Right ventricle myocardium inferior (tissue), 1 donor: ENCODE results near the gene JPT1. TPM values are rescaled to one million over a fixed set of nuclear protein-coding genes. Genes with fewer than 3 reads are reported as not detected.
A peak's percentile ranks its signal among the peaks of the same experiment; 100 is the strongest.

Experiments used
- ATAC-seq: fragments of 200-7000 bp; cut with Tn5 transposase; one replicate; pipeline ENCODE4 v1.9.1; 2020; ENCODE audit warnings: mild to moderate bottlenecking, moderate library complexity
- DNase-seq: peaks from one replicate; pipeline ENCODE4 v3.0.0; 2021; ENCODE audit errors: missing footprints
- intact Hi-C: fragments of 100-400 bp; cut with DNase I; formaldehyde crosslinking; loops from one replicate; pipeline ENCODE4 v1.11.0; 2022
- total RNA-seq: library from RNA; stranded (reverse); fragmentation: NEBNext Ultra II Directional; extraction: Animal tissue kit (Norgen Biotek cat#: 25700); gene quantifications from one replicate; pipeline ENCODE4 v1.2.1, GENCODE V29; 2021
- donor health status: DM: no; HTN: yes; CAD: no; lungs with severe emphysema.

Gene JPT1
- total RNA-seq, 1 donor from 2014 or later, result 17.1 TPM

- DNase-seq, result peak; percentile 87
- peak; percentile 79 for ATAC-seq
- intact Hi-C loops, result loop anchor here (1.0 to 2.0 kb wide), 4 partner anchors 17 to 87 kb away; partner anchors contain the start of gene NT5C
Observed at GRCh38 chr17:75113798-75114551, 40.3 kb downstream of the JPT1 start.

- DNase-seq, result no peak
- no peak for ATAC-seq
Observed at GRCh38 chr17:75111777-75112335, 42.5 kb downstream of the JPT1 start.

GRCh38 chr17:75110234-75110937, 43.9 kb downstream of the JPT1 start:
- DNase-seq, result no peak
- intact Hi-C loops, result no loop called here

More at GRCh38 chr17:75111777-75112335, 42.5 kb downstream of the JPT1 start:
- intact Hi-C loops, result no loop called here

GRCh38 chr17:75109407-75110233, 44.7 kb downstream of the JPT1 start, which contains the start of gene ARMC7:
Gene ARMC7, plus strand, starts transcription at chr17:75109969. Its CDS starts 320 bp downstream, at chr17:75110289.
- ATAC-seq (peak; percentile 92), DNase-seq (peak; percentile 95)
- intact Hi-C loops, result loop anchor here (5.0 kb wide), 1 partner anchor 147 kb away; no protein-coding TSS in a partner anchor

More at GRCh38 chr17:75110234-75110937, 43.9 kb downstream of the JPT1 start:
- no peak for ATAC-seq

GRCh38 chr17:75109046-75109406, 45.3 kb downstream of the JPT1 start:
- intact Hi-C loops, result loop anchor here (5.0 kb wide), 1 partner anchor 147 kb away; no protein-coding TSS in a partner anchor
- DNase-seq (no peak), ATAC-seq (no peak)

GRCh38 chr17:75108193-75108592, 46.1 kb downstream of the JPT1 start:
- ATAC-seq, result no peak
- intact Hi-C loops, result loop anchor here (5.0 kb wide), 1 partner anchor 146 kb away; no protein-coding TSS in a partner anchor
- DNase-seq, result no peak

- intact Hi-C loops, result loop anchor here (5.0 kb wide), 1 partner anchor 143 kb away; no protein-coding TSS in a partner anchor
- no peak for DNase-seq
Observed at GRCh38 chr17:75105126-75106080, 48.9 kb downstream of the JPT1 start.

GRCh38 chr17:75103601-75104554, 50.4 kb downstream of the JPT1 start:
- intact Hi-C loops, result no loop called here
- ATAC-seq (peak; percentile 53), DNase-seq (no peak)

More at GRCh38 chr17:75105126-75106080, 48.9 kb downstream of the JPT1 start:
- ATAC-seq, result no peak

GRCh38 chr17:75102385-75102821, 51.9 kb downstream of the JPT1 start:
- DNase-seq (no peak), ATAC-seq (no peak)
- intact Hi-C loops, result no loop called here

- no peak for DNase-seq
- ATAC-seq, result no peak
- intact Hi-C loops, result no loop called here
Observed at GRCh38 chr17:75099881-75100595, 54.3 kb downstream of the JPT1 start.

GRCh38 chr17:75098861-75099260, 55.5 kb downstream of the JPT1 start:
- no peak for ATAC-seq
- DNase-seq, result no peak
- intact Hi-C loops, result no loop called here

GRCh38 chr17:75097865-75098264, 56.4 kb downstream of the JPT1 start:
- no peak for DNase-seq
- intact Hi-C loops, result no loop called here

GRCh38 chr17:75096082-75096625, 58.2 kb downstream of the JPT1 start:
- intact Hi-C loops, result no loop called here
- peak; percentile 85 for ATAC-seq
- DNase-seq, result peak; percentile 79

More at GRCh38 chr17:75097865-75098264, 56.4 kb downstream of the JPT1 start:
- no peak for ATAC-seq

- DNase-seq (no peak), ATAC-seq (no peak)
- intact Hi-C loops, result no loop called here
Observed at GRCh38 chr17:75094871-75095399, 59.4 kb downstream of the JPT1 start.

GRCh38 chr17:75093548-75094158, 60.7 kb downstream of the JPT1 start:
- DNase-seq (no peak), ATAC-seq (no peak)
- intact Hi-C loops, result no loop called here
